Adipocyte (in vitro differentiated cells): ENCODE measurements around the gene CPNE8.
"Not testable (repeated sequence)": the region's sequence is repeated elsewhere in the genome, so short reads cannot be mapped to it uniquely, and the experiment has no call there.

Source experiments
- DNase-seq: peaks from one replicate; pipeline ENCODE4 v3.0.0-alpha.2; 2015; ENCODE audit warnings: low read depth
- H3K27me3 ChIP-seq: replicated peaks from 2 replicates; pipeline ENCODE4 v1.7.0; 2013; ENCODE audit warnings: mild to moderate bottlenecking, low read length, moderate library complexity; ENCODE audit not compliant: control insufficient read depth, insufficient read depth
- H3K36me3 ChIP-seq: 2 replicates; pipeline ENCODE4 v1.7.0; 2013; ENCODE audit warnings: low read length, mild to moderate bottlenecking, moderate library complexity; ENCODE audit not compliant: control insufficient read depth, insufficient read depth, severe bottlenecking
- H3K4me1 ChIP-seq: 2 replicates; pipeline ENCODE4 v1.7.0; 2013; ENCODE audit warnings: mild to moderate bottlenecking, low read length, moderate library complexity; ENCODE audit not compliant: control insufficient read depth, insufficient read depth
- H3K4me3 ChIP-seq: 2 replicates; pipeline ENCODE4 v1.7.0; 2013; ENCODE audit warnings: mild to moderate bottlenecking, low read length, moderate library complexity
- H3K9ac ChIP-seq: 2 replicates; pipeline ENCODE4 v1.7.0; 2013; ENCODE audit warnings: mild to moderate bottlenecking, low read length, moderate library complexity
- H3K9me3 ChIP-seq: 2 replicates; pipeline ENCODE4 v1.7.0; 2013; ENCODE audit warnings: mild to moderate bottlenecking, low read length, moderate library complexity; ENCODE audit not compliant: control insufficient read depth

Gene CPNE8

GRCh38 chr12:38771871-38772270 lies 133.5 kb downstream of the CPNE8 start:
- H3K36me3 ChIP-seq: no peaks in the 10 kb centered on the region
- H3K4me3 ChIP-seq: no peak overlapping the region

GRCh38 chr12:38761636-38762342 lies 143.6 kb downstream of the CPNE8 start:
- no peaks in the 10 kb centered on the region for H3K27me3 ChIP-seq
- H3K9ac ChIP-seq: no peak overlapping the region
- no peaks in the 10 kb centered on the region for H3K4me1 ChIP-seq
- no peaks in the 10 kb centered on the region for H3K36me3 ChIP-seq
- H3K9me3 ChIP-seq: no peaks in the 10 kb centered on the region
- DNase-seq: no peak
- no peak overlapping the region for H3K4me3 ChIP-seq

More at GRCh38 chr12:38771871-38772270, 133.5 kb downstream of the CPNE8 start:
- Histone ChIP-seq H3K9me3 (no peaks in the 10 kb centered on the region), H3K9ac (no peak overlapping the region), H3K27me3 (no peaks in the 10 kb centered on the region), H3K4me1 (no peaks in the 10 kb centered on the region)
- DNase-seq: no peak

GRCh38 chr12:38761111-38761510 lies 144.3 kb downstream of the CPNE8 start:
- no peak overlapping the region for H3K4me3 ChIP-seq

GRCh38 chr12:38759621-38760020 lies 145.8 kb downstream of the CPNE8 start:
- Histone ChIP-seq H3K4me1 (no peaks in the 10 kb centered on the region), H3K4me3 (no peak overlapping the region), H3K9ac (no peak overlapping the region), H3K9me3 (no peaks in the 10 kb centered on the region), H3K27me3 (no peaks in the 10 kb centered on the region), H3K36me3 (no peaks in the 10 kb centered on the region)
- no peak for DNase-seq

More at GRCh38 chr12:38761111-38761510, 144.3 kb downstream of the CPNE8 start:
- Histone ChIP-seq H3K9me3 (no peaks in the 10 kb centered on the region), H3K27me3 (no peaks in the 10 kb centered on the region), H3K9ac (no peak overlapping the region), H3K4me1 (no peaks in the 10 kb centered on the region), H3K36me3 (no peaks in the 10 kb centered on the region)
- no peak for DNase-seq

GRCh38 chr12:38746744-38747143 lies 158.6 kb downstream of the CPNE8 start:
- DNase-seq: no peak
- H3K4me3 ChIP-seq: no peak overlapping the region
- H3K36me3 ChIP-seq: no peaks in the 10 kb centered on the region
- H3K9ac ChIP-seq: no peak overlapping the region
- no peaks in the 10 kb centered on the region for H3K4me1 ChIP-seq
- no peaks in the 10 kb centered on the region for H3K9me3 ChIP-seq
- H3K27me3 ChIP-seq: no peaks in the 10 kb centered on the region

GRCh38 chr12:38745601-38746000 lies 159.8 kb downstream of the CPNE8 start:
- no peak overlapping the region for H3K9ac ChIP-seq
- H3K4me1 ChIP-seq: no peaks in the 10 kb centered on the region
- H3K36me3 ChIP-seq: no peaks in the 10 kb centered on the region
- H3K27me3 ChIP-seq: no peaks in the 10 kb centered on the region
- DNase-seq: no peak
- H3K9me3 ChIP-seq: no peaks in the 10 kb centered on the region
- H3K4me3 ChIP-seq: no peak overlapping the region

- H3K27me3 ChIP-seq: no peaks in the 10 kb centered on the region
- no peaks in the 10 kb centered on the region for H3K4me1 ChIP-seq
- no peaks in the 10 kb centered on the region for H3K36me3 ChIP-seq
- no peak for DNase-seq
- H3K4me3 ChIP-seq: no peak overlapping the region
- H3K9me3 ChIP-seq: no peaks in the 10 kb centered on the region
- H3K9ac ChIP-seq: no peak overlapping the region
Observed at GRCh38 chr12:38744041-38744440, 161.3 kb downstream of the CPNE8 start.

- H3K4me1 ChIP-seq, H3K27me3 ChIP-seq, H3K9ac ChIP-seq, H3K4me3 ChIP-seq, H3K36me3 ChIP-seq, H3K9me3 ChIP-seq, DNase-seq: not testable (repeated sequence)
Observed at GRCh38 chr12:38742496-38742895, 162.9 kb downstream of the CPNE8 start.

- no peak overlapping the region for H3K9ac ChIP-seq
- no peaks in the 10 kb centered on the region for H3K27me3 ChIP-seq
- H3K4me3 ChIP-seq: no peak overlapping the region
- no peaks in the 10 kb centered on the region for H3K9me3 ChIP-seq
- DNase-seq: no peak
- no peaks in the 10 kb centered on the region for H3K4me1 ChIP-seq
- no peaks in the 10 kb centered on the region for H3K36me3 ChIP-seq
Observed at GRCh38 chr12:38736821-38737220, 168.6 kb downstream of the CPNE8 start.

- H3K27me3 ChIP-seq: no peaks in the 10 kb centered on the region
- no peak for DNase-seq
- no peaks in the 10 kb centered on the region for H3K4me1 ChIP-seq
- no peak overlapping the region for H3K9ac ChIP-seq
- no peaks in the 10 kb centered on the region for H3K36me3 ChIP-seq
- H3K9me3 ChIP-seq: no peaks in the 10 kb centered on the region
- H3K4me3 ChIP-seq: no peak overlapping the region
Observed at GRCh38 chr12:38732761-38733160, 172.6 kb downstream of the CPNE8 start.

- H3K4me3 ChIP-seq: no peak overlapping the region
- no peak for DNase-seq
- H3K9ac ChIP-seq: no peak overlapping the region
- no peaks in the 10 kb centered on the region for H3K4me1 ChIP-seq
- no peaks in the 10 kb centered on the region for H3K27me3 ChIP-seq
- no peaks in the 10 kb centered on the region for H3K9me3 ChIP-seq
- H3K36me3 ChIP-seq: no peaks in the 10 kb centered on the region
Observed at GRCh38 chr12:38728894-38729293, 176.5 kb downstream of the CPNE8 start.
